GM23338 (cell line): ENCODE measurements around the gene ECE1. TPM values are rescaled to one million over a fixed set of nuclear protein-coding genes. Genes with fewer than 3 reads are reported as not detected.

ENCODE experiments used
- CTCF ChIP-seq, 2 experiments: fragments of 200-600 bp in 1 of 2; sonication (generic) in 1 of 2; conservative IDR thresholded peaks; 2 replicates each; pipeline versions ENCODE4 v1.5.1 to v1.6.1; 2016 to 2017; ENCODE audit warnings: antibody characterized with exemption in 2 of 2, low read depth in 2 of 2, mild to moderate bottlenecking in 2 of 2, moderate library complexity in 1 of 2
- EZH2 ChIP-seq: fragments of 200-600 bp; sonication (generic); IDR thresholded peaks from one replicate; pipeline ENCODE4 v1.8.0; 2017; ENCODE audit warnings: antibody characterized with exemption, mild to moderate bottlenecking, low read depth; ENCODE audit not compliant: unreplicated experiment
- NANOG ChIP-seq: IDR thresholded peaks from 2 replicates; pipeline ENCODE4 v1.6.1; 2016; ENCODE audit warnings: antibody characterized with exemption, borderline replicate concordance
- REST ChIP-seq: IDR thresholded peaks from one replicate; pipeline ENCODE4 v1.6.1; 2018; ENCODE audit warnings: antibody characterized with exemption; ENCODE audit not compliant: unreplicated experiment
- STAT1 ChIP-seq: IDR thresholded peaks from one replicate; pipeline ENCODE4 v1.6.1; 2016; ENCODE audit warnings: antibody characterized with exemption; ENCODE audit not compliant: unreplicated experiment
- ZNF114 ChIP-seq: fragments of 250-450 bp; sonication (Bioruptor Pico); IDR thresholded peaks from 2 replicates; pipeline ENCODE4 v1.5.0; 2020; ENCODE audit warnings: mild to moderate bottlenecking, moderate library complexity
- ZNF331 ChIP-seq: fragments of 250-450 bp; sonication (Bioruptor Pico); IDR thresholded peaks from 2 replicates; pipeline ENCODE4 v1.5.0; 2020; ENCODE audit warnings: low read depth, mild to moderate bottlenecking, moderate library complexity
- ZNF462 ChIP-seq: fragments of 250-450 bp; sonication (Bioruptor Pico); IDR thresholded peaks from 2 replicates; pipeline ENCODE4 v1.5.0; 2020; ENCODE audit warnings: mild to moderate bottlenecking, moderate library complexity
- polyA plus RNA-seq: library from polyadenylated mRNA; unstranded; fragments of >200 nt; fragmentation: Nextera tagmentation; extraction: Ambion mirVana; gene quantifications from 2 replicates; pipeline ENCODE4 v1.2.1, GENCODE V29; 2016
- total RNA-seq: library from RNA; depleted of rRNA; stranded (reverse); fragments of >200 nt; shearing (Covaris generic); gene quantifications from 2 replicates; pipeline ENCODE4 v1.2.3, GENCODE V29; 2014

Gene ECE1
- total and polyA plus RNA-seq, 2 experiments from 2014 or later, result 11.0 to 45.0 TPM

- no peak for TF ChIP-seq ZNF462
- TF ChIP-seq EZH2, result no peak
- no peak for TF ChIP-seq REST
- TF ChIP-seq ZNF114 (CRISPR knock-in tag), result no peak
- no peak for TF ChIP-seq NANOG
- no peak for TF ChIP-seq CTCF (conservative IDR thresholded peaks at IDR 0.05; ENCODE audit: low read depth in 2 of 2)
- TF ChIP-seq ZNF331 (CRISPR knock-in tag), result no peak
- no peak for TF ChIP-seq STAT1
Observed at GRCh38 chr1:21311016-21311415, 20.8 kb upstream of the ECE1 start (continued).
